Stimulated activated CD8-positive, alpha-beta memory T cell treated with anti-CD3 and anti-CD28 coated beads, Interleukin-2, amount 100 ng/mL, for 48 hours (primary cell): ENCODE data around the gene ASB13.

Experiments
- DNase-seq, 2 donors: peaks; one replicate each; pipeline ENCODE4 v3.0.0-alpha.2; 2020; ENCODE audit warnings: low read depth in 2 of 2

ASB13 gene

DNA sequence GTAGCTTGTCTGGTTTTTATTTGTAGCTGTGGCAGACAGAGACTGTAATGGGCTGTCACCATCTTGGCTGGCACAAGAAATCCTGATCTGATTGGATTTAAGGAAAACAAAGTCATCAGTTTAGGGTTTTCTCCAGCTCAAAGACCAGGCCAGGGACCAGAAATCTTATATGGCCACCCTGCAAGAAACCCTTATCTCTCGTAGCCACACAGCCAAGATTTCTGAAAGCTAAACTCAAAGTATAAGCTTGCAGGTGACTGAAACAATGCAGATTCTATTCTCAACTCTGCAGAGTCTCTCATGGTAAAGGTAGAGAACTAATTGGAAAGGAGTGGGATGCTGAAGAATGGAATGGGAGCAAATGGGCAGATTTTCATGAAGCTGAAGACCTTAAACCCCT is 3.2 kb upstream of the ASB13 start:
- no peak for DNase-seq

DNA sequence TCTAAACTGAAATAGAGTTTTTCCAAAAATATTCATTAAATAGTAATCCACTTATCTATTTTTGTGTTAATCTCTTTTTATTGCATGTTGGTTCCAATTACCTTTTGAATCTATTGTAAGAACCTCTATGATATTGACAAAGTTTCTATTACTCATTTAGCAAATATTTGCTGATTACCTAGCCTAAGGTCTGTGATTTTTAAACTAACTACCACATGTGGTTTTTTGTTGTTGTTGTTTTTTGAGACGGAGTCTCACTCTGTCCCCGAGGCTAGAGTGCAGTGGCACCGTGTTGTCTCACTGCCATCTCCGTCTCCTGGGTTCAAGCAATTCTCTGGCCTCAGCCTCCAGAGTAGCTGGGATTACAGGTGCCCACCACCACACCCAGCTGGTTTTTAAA is 2.0 kb upstream of the ASB13 start:
- DNase-seq, result no peak

DNA sequence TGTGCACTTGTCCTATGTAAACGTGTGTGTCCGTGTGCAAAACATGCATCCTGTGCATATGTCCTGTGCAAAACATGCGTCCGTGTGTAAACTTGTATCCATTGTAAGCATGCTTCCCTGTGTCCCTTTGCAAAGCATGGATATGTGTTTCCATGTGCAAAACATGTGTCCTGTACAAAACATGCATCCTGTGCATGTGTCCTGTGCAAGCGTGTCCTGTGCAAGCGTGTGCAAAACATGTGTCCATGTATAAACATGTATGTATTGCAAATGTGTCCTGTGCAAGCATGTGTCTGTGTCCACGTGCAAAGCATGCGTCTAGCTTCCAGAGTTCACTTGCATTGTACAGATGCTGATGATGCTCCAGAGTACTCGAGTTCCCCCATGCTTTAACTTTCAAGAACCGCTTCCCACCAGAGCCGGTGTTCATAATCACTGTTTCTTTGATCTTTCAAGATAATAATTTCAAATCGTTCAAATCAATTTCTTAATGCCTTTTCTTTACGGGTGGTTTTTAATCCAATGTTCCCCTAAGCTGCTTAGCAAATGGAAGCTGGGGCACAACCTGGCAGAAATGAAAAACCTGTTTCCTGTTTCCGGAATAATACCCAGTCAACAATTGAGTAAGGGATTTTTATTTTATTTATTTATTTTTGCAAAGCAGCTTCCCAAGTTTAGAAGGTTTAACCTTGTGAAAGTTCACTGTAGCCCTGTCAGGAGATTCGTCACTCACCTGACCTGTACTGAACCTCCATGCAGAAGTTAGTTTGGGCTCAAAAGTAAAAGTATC is 641 bp upstream of the ASB13 start:
- DNase-seq, result no peak

DNA sequence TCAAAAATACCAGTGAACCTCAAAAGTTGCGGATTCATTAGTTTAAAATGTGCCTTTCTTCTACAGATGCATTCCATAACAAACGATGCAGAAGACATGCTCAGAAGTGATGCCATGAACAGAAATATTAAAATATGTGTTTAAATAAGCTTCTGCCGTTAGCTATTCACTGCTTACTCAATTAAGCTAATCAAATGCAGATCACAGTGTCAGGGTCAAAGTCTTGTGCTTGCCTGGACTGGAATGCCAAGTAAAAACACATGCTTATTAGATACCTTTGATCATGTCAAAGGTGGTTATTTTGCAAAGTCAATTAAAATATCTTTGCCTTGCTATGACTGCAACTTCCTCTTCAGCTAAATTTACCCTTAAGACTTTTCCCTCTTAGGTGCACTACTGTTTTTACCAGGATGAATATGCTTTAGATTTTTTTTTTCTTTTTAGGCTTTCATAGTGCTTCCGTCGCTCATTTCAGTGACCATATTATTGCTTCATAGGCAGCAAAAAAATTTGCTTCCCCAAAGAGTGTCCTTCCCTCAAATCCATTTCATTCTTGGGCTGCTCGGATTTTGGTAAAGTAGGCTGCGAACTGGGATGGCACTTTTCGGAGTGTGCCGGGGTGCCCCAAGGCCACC is 905 bp downstream of the ASB13 start:
- no peak for DNase-seq

DNA sequence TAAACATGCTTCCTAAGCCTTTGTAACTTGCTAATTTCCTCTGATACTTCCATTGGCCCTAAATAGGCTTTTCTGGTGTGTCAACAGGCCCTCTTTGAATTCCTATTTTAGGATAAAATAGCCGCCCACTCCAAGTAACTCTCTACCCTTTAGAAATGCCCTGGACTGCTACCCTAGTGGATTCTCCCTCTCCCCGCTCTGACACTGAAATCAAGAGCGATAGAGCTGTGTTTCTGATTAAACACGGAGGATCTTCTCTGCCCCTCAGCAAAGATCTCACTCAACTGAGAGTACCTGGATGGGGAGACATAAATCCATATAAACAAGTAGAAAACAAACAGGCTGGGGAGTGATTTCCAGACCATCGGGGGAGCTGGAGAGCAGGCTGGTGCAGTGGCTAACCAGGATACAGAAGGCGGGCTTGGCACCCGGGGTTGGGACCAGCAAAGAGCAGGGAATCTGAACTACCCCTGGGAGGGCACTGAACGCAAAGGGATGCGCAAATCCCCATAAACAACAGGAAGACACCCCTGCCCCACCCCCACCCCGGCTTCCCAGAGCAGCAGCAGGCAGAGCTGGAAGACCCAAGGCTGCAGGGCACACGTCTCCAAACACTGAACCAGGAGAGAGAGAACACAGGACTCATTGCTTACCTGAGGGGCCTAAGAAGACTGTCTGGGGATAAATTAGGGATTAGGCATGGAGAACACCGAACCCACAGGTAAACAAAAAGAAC is 2.5 kb downstream of the ASB13 start:
- DNase-seq, result no peak

DNA sequence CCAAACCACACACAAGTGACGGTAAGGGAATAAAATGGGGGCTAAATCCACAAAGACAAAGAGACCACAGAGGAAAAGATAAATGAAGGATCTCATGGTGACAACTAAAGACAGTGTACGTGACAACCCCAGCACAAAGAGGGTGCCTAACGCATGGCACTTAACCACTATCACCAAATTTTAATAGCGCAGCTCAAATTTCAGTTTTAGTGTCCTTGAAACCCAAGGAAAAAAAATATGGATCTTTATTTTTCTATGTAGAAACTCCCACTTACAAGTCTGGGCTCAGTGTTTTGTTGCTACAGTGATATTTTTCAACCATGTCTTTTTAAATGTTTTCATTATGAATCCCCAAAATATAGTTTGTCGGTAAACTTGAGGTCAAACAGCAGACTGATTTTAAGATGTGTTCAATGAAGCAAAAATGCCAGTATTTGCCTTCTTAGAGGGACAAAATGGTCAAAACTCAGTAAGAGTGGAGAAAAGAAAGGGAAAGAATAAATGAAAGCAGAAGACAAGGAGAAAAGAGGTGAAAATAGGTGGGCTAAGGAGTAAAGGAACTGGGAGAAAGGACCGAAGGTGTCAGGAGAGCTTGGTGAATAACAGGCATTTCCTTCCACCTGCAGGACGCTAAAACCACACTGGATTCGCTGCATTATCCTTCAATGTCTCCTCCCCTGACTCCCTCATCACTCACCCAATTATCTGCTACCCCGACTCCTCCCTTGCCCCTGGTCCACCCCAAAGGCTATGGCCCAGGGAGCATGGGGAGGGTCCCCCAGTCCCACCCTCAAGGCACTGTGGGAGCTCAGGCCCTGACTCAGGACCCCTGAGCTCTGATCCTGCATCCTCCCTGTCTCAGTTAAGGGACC is 3.5 kb downstream of the ASB13 start:
- no peak for DNase-seq

DNA sequence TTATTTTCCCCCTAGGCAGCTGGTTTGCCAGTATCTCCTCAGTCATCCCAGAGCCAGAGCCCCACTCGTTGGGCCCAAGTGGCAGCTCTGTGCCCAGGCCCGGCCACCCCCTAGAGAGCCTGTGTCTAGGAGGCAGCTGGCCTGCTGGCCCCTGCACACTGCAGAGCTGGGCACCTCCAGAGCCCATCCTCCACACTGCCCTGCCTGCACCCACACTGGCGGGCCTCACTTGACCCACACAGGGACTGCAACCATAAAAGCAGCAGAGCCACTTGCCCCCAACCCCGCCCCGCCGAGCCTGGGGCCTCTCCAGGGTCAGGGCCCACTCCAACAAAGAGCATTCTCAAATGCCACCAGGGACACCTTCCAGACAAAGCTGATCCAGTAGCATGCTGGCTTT is 5.4 kb downstream of the ASB13 start:
- no peak for DNase-seq

DNA sequence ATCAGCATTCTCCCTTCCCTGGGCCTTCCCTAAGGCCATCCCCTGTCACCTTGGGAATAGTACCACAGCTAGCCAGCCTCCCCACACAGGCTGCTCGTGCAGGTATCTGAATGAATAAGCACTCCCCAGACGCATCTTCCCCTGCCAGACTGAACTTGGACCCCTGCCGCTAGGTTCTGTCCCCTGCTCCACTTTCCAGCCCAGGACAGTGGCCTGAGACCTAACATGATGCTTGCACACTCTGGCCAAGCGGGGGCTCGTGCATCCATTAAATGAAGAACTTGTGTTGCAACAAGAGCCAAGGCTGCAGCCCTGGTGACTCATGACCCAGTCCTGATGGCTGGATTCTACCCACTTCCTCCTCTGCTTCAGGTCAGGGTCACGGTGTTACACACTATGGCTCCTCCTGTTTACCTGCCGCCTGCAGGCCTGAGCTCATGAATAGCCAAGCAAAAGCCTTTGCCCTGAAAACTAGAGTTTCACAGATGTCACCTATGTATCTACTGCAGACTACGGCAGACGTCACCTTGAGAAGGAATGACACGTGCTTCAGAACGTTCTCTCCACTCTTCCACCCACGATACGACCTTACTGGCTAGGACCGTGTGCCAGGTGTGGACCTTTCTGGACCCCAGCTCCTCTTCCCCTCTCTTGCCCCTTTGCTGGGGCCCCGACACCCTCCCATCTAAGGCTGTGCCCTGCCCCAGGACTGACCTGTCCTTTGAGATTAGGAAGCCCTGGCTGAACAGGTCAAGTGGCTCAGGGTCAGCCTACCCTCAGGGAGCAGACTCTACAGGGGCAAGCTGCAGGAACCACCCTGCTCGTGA is 6.5 kb downstream of the ASB13 start:
- no peak for DNase-seq

DNA sequence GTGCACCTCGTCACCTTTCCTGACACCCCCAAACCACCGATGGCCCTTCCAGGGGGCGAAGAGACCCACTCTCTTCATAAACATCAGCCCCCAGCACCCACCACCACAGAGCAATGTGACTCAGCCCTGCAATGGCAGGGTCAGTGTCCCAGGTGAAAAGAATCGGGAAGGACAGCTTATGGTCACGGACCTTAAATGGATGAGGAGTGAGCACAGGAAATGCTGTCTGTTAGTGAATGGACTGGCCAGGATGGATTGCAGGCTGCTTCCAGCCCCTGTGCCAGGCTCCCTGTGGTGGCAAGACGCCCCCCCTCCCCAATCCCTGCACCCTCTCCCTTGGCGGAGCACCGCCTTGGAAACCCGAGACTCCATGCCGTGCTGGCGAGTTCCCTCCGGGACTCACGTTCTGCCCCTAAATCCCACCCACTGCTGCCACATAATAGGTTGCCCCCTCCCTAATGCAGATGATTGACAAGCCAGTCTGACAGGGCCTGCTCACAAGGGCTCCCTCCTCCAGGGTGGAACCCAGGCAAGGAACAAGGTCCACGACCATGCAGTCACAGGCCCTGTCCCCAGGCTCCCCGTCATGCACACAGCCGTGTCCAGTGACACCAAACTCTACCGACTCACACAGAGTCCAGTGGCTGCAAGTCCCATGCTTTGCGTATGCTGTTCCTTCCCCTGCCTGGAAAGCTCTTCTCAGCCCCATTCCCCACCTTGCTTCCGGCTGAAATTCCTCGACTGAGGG is 7.3 kb downstream of the ASB13 start:
- no peak for DNase-seq

DNA sequence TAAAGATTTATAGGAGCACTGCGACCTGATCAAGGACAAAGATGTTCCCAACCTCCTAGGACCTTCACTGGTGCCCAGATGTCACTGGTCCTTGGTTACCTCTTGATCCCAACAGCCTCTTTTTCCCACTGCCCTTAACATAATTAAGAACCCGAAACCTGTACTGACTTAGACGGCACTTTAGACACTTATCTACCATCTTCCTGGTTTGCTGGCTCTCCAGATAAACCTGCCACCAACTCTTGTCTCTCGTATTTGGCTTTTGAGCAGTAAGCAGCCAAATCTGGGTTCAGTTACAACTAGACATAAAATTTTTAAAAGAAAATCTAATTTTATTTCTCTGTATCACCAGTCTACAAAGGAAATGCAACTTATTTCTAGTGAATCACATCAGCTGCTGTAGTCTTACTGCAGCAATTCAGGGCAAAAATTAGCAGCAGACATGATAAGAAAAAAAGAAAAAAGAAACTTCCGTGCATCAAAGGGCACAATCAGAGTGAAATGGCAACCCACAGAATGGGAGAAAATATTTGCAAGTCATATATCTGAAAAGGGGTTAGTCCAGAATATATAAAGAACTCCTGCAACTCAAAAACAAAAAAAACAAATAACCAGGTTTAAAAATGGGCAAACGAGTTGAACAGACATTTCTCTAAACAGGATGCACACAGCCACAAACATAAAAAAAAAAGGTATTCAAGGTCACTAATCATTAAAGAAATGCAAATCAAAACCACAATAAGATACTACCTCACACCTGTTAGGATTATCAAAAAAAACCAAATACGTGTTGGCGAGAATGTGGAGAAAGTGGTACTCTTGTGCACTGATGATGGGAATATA is 9.4 kb downstream of the ASB13 start:
- DNase-seq, result no peak

DNA sequence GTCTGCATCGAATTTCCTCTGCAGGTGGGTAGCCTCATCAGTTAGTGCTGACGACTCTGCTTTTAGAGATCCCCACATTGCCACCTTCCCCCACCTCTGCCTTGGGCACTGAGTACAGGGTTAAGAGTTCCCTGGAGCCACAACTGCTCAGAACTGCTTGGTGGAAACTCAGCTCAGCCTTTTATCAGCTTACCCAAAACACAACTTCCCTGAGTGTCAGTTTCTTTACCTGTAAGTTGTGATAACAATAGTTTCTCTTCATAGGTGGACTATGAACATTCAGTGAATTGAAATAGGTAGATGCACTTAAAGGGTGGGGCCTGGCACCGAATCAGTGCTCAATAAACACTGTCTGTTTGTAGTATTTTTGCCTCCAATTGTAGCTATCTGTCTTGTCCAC is 11.3 kb downstream of the ASB13 start:
- DNase-seq, result no peak

DNA sequence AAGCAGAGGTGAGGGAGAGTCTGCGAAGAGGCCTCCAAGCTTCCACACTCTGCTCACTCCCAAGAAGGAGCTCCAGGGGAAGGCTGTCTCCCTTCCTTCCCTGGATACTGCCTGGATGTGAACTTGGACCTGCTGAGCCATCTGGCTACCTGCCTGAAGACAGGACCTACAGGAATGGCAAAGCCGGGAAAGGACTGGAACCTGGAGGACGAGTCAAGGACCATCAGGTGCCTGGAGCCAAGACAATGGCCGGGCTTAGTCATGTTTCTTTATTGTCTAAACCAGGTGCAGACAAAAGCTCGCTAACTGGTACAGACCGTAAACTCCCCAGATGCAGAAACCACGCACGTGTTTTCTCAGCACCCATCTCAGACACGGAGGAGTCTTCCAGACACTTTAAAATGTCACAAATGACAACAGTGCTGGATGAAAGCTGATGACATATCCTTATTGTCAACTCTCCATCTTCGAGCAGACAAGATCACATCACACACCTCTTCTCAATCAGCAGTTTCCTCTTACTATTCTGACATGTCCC is 12.1 kb downstream of the ASB13 start:
- no peak for DNase-seq

DNA sequence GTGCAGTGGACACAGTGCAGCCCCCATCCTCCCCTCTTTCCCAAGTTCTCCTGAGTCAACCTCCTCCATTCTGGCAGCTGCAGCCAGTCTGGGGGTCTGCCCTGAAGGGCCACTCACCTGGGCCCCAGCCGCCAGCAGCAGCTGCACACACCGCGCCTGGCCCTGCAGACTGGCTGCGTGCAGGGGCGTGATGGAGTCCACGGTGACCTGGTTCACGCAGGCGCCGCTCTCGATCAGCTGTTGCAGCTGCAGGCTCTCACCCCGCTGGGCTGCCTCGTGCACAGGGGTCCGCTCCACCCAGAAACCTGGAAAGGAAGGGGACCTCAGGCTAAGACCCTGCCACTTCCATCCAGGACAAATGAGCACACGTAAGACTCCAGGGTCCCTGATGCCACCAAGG is 13.6 kb downstream of the ASB13 start:
- no peak for DNase-seq

DNA sequence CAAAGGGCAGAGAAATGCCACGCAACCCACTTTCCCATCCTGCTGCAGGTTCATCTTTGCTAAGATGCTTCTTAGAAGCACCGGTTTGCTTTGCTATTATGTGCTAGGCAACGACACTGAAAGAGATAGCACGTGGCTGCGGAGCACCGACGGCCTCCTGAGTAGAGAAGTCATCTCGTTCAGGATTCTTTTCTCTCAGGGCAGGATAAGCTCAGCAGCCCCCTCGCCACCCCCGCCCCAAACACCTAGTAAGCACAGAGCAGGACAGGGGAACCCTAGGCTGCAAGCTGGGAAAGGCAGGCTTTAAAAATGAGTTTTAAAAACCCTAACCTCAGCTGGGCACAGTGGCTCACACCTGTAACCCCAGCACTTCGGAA is 15.0 kb downstream of the ASB13 start:
- DNase-seq, result no peak

DNA sequence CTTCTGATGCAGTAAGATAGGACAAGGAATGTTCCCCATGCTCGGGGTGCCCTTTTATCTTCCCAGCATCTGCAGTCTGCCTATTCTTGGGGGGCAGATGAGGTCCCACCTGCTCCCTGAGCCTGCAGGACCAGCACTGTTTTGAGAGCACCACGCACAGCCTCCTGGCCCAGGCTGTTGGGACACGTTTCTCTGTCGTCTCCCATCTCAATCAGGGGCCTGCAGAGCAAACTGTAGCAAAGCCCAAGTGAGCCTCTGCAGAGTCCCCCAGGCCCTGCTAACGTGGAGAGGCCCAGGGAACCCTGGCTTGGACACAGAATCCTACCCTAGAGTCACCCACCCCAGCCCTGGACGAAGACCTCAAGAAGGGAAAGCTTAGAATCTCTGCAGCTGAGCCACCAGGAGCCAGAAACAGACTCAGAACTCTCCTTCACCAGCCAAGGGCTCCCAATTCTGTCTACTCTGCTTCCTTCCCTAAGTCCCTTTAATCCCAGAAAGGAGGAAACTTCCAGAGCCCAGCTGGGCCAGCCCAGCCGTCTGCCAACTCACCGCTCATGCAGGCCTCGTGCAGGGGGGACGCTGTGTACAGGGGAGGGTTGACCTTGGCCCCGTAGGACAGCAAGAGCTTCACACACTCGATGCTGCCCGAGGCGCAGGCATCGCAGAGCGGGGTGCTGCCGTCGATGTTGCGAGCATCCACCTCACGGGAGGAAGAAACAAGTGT is 15.6 kb downstream of the ASB13 start:
- DNase-seq, result no peak

DNA sequence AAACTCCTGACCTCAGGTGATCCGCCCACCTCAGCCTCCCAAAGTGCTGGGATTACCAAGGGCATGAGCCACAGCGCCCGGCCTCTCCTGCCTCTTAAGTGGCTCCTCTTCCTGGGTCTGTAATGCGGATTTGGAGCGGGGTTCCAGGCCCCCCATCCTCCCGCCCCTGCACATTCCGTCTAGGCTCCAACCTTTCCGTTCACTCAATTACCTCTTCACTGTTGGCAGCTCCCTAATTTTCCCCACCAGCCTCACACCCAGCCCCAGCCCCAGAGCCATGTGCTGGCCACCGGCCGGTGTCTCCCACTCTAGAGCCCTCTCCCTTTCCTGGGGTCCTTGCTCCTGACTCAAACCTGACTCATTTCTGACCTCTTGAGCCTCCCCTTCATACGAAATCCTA is 16.6 kb downstream of the ASB13 start:
- no peak for DNase-seq

DNA sequence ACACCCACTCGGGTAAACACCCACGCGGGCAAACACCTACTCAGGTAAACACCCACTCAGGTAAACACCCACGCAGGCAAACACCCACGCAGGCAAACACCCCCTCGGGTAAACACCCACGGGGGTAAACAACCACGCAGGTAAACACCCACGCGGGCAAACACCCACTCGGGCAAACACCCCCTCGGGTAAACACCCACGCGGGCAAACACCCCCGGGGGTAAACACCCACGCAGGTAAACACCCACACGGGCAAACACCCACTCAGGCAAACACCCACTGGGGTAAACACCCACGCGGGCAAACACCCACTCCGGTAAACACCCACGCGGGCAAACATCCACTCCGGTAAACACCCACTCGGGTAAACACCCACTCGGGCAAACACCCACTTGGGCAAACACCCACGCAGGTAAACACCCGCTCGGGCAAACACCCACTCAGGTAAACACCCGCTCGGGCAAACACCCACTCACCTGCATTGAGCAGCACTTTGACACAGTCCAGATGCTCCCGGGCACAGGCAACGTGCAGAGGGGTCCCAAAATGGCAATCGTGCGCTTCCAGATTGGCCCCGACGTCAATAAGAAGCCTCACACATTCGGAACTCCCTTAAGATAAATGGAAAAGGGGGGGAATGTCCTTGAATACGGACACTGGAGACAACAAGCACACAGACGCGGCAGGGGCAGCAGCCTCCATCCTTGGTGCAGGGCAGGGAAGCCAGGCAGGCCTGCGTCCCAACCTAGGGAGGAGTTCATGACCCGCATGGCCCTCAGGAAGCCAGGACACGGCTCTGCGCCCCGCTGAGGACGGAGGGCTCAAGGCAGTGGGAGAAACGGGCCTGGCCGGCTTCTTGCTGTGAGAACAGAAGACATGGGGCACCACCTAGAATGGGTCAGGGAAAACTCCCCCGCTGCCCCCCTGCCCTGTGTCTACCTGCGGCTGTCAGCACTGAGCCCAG is 17.6 kb downstream of the ASB13 start:
- DNase-seq, result no peak
